SHP77 (cell line): ENCODE data around the gene SLC6A20.

ENCODE experiments used
- DNase-seq, 2 experiments: peaks; one replicate each; lab custom pipeline; 2025; lab: John Stamatoyannopoulos, UW

The SLC6A20 gene

GRCh38 chr3:45778761-45779201, 17.6 kb downstream of the SLC6A20 start:
- no peak for DNase-seq

GRCh38 chr3:45777746-45778386, 18.5 kb downstream of the SLC6A20 start:
- no peak for DNase-seq

- DNase-seq, result no peak
Measured at GRCh38 chr3:45777111-45777745, 19.1 kb downstream of the SLC6A20 start.

DNA sequence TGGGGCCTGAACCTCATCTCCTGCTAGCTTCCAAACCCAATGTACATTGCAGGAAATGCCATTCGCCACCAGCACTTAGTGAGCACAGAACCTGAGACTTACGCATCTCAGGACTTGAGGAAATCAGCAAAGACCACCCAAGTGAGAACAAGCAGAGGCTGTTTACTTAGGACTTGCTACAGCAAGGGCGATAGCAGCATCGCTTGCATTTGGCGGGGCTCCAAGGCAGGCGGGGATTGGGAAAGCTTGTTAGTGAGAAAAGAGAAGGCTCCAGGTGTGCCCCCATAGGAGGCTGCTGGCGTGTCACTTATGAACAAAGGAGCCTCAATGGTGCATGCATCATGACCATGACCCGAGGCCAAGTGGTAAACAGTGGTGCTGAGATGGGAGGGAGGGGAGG, 19.7 kb downstream of the SLC6A20 start:
- DNase-seq, result peak; percentile 29 to 35

- DNase-seq, result no peak
Measured at GRCh38 chr3:45776301-45776595, 20.1 kb downstream of the SLC6A20 start.

DNA sequence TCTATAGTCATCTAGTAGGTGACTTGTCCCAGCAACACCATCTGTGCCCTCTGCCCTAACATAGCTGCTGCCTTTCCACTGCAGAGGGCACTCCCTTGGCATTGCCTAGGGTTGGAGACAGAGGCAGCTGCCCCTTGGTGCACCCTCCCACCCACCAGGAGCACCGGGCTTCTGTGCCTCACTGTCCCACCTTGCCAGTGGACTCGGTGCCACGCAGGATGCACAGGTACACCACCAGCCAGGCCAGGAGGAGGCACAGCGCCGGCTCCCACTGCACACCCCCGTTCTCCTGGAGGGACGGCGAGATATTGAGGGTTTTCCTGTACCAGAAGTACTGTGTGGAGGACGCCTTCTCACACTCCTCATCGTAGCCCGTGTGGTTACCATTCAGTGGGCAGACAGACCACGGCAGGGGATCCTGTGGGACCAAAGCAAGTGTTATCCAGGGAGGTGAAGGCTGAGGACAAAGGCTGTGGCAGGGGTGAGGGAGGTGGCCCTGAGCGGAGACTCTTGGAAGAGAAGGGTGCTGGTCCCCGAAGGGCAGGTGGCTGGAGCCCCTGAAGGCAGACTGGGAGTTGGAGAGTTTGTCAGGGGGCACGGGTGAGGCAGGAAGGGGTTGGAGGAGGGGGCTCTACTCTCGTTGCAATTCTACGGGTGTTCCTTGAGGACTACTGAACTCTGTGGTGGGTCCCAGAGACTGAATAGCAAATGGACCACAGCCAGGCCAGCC, 20.6 kb downstream of the SLC6A20 start:
- no peak for DNase-seq

GRCh38 chr3:45774581-45775521, 21.5 kb downstream of the SLC6A20 start:
- DNase-seq, result no peak

- no peak for DNase-seq
Measured at GRCh38 chr3:45773714-45774449, 22.5 kb downstream of the SLC6A20 start.

GRCh38 chr3:45773072-45773471, 23.3 kb downstream of the SLC6A20 start:
- no peak for DNase-seq

DNA sequence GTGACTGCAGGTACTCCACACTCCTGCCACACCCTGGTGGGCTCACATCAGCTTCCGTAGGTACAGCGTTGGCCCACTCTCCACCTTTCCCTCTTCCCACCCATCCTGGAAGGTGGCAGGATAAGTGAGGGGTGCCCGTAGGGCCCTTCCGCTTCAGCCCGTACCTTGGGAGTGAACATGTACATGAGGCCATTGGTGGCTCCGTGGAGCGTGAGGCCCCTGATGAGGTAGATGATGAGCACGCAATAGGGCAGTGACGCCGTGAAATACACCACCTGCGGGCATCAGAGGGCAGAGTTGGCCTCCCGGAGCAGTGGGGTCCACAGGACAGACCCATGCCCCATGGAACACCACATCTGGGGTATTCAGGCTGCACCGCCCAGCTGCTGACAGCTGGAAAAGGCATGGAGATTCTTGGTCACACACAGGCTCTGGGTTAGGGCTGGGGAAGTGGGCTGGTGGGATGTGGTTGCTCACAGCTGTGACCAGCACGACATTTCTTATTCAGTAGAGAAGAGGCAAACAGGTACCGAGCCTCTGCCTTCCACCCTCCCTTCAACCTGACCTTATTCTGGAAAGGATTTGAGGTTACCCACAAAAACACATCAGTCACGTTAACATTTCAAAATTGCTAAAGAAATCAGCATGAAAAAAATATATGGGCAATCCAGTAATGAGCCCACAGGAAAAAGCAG, 23.8 kb downstream of the SLC6A20 start:
- DNase-seq, result no peak

GRCh38 chr3:45771831-45772230, 24.5 kb downstream of the SLC6A20 start:
- no peak for DNase-seq

GRCh38 chr3:45771166-45771775, 25.1 kb downstream of the SLC6A20 start:
- no peak for DNase-seq

- DNase-seq, result no peak
Measured at GRCh38 chr3:45765958-45766357, 30.4 kb downstream of the SLC6A20 start.

DNA sequence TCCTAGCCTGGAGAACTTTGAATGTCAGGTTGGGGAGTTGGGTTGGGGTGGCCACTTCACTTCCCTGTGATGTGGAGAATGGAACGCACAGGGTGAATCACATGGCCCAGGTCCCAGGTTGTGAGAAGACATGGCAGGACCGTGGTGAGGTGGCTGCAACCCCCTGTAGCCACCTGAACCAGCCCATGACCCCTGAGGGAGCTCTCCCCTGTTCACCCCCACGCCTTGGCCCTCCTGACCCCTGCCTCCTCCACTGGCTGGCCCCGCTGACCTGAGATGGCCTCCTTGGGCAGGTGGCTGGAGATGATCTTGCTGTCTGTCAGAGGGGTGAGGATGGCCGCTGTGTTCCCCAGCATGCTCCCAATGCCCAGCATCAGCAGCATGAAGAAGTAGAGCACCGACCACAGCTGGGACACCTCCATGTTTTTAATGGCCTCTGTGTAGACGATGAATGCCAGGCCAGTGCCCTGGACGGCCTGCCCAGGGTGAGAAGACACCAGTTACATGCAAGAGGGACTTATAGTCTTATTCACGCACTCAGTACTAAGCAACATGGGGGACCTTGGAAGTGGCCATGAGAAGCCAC, 31.0 kb downstream of the SLC6A20 start:
- no peak for DNase-seq

DNA sequence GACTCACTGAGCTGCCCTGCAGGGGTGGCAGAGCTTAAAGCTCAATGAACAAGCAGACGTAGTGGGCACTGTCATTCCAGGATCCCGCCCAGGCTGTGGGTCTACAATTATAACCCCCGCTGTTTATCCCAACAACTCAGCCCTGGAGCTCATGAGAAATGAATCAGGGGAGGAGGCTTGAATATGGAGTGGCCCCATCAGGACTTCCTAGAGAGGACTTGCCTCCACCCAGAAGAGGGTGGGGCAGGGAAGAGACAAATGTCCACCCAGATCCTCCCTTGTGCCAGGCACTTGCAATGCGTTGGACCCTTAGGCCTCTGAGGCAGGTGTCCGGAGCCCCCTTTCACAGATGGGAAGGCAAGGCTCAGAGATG, 33.0 kb downstream of the SLC6A20 start:
- DNase-seq, result no peak

DNA sequence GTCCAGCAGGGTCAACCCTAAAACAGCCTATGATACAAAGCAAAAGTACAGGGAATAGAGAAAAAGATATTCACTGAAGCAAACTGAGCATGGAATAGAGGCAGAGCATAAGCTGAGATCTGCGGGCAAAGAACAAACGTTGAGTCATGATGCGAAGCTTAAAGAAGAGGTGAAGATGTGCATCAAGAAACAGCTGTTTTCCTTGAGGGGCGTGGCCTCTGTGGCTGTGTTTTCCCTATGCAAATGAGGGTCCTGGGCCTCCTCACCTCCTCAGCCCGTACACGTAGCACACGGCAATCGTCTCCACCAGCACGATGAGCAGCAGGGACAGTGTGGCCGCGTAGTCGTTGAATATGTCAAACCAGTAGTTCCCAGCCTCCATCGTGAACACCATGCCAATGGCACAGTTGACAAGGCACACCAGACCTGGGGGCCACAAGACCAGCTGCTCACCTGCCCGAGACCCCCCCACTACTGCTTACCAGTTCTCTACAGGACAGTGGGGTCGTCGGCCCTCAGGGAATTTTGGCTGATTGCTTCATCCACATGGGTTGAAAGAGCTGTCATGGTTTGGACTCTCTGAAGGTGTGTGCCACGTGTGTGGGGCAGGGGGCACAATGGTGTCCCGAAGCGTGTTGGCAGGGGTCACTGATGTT, 33.6 kb downstream of the SLC6A20 start:
- DNase-seq, result no peak

GRCh38 chr3:45761831-45762230, 34.5 kb downstream of the SLC6A20 start:
- DNase-seq, result no peak

- peak; percentile 33 to 60 for DNase-seq
Measured at GRCh38 chr3:45760878-45761711, 35.2 kb downstream of the SLC6A20 start.

DNA sequence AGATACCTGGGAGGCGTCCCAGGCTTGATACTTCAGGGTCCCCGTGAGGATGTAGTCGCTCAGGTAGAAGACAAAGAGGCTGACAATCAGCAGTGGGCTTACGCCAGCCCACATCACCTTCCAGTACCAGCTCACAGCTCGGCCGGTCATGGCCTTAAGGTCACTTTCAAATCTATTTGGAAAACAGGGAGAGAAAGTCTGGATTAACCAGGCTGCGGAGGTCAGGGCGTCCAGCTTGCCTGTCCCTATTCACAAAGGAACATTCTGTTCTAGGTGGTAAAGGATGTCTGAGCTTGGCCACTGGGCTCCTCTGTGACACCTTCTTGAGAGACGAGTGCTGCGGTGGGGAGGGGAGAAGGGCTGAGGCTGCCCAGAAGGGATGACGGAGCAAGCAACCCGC, 36.5 kb downstream of the SLC6A20 start:
- no peak for DNase-seq
